Peyer's patch (tissue), 4 donors: ENCODE measurements around the gene LMO7. TPM values are rescaled to one million over a fixed set of nuclear protein-coding genes. Genes with fewer than 3 reads are reported as not detected.

ENCODE experiments used
- DNase-seq, 3 donors: peaks; one replicate each; pipeline ENCODE4 v3.0.0-alpha.2; 2017 to 2019
- H3K27ac ChIP-seq, 4 donors: fragments of 200-600 bp; sonication (generic); one replicate each; pipeline ENCODE4 v1.5.1; 2016 to 2019
- H3K27me3 ChIP-seq, 2 donors: fragments of 200-600 bp; sonication (generic); one replicate each; pipeline ENCODE4 v1.5.1; 2019
- H3K36me3 ChIP-seq, 3 donors: fragments of 200-600 bp; sonication (generic); one replicate each; pipeline ENCODE4 v1.5.1; 2016 to 2019
- H3K4me1 ChIP-seq, 4 donors: fragments of 200-600 bp; sonication (generic); one replicate each; pipeline ENCODE4 v1.5.1; 2016 to 2019
- H3K4me3 ChIP-seq, 4 donors: fragments of 200-600 bp; sonication (generic); 1 replicate in 3 of 4; 2 replicates in 1 of 4; pipeline ENCODE4 v1.5.1; 2016 to 2019; ENCODE audit warnings: mild to moderate bottlenecking in 1 of 4
- H3K9me3 ChIP-seq, 4 donors: fragments of 200-600 bp; sonication (generic); one replicate each; pipeline ENCODE4 v1.5.1; 2016 to 2019; ENCODE audit warnings: mild to moderate bottlenecking in 1 of 4
- CTCF ChIP-seq, 6 experiments: fragments of 450-650 bp in 4 of 6; fragments of 200-600 bp in 2 of 6; sonication (generic) in 1 of 6; IDR thresholded peaks; one replicate each; pipeline ENCODE4 v1.5.1; 2017 to 2019; ENCODE audit warnings: antibody characterized with exemption in 6 of 6, mild to moderate bottlenecking in 3 of 6, moderate library complexity in 1 of 6
- POLR2A ChIP-seq, 2 donors: fragments of 450-650 bp; IDR thresholded peaks; one replicate each; pipeline ENCODE4 v1.5.1; 2017; ENCODE audit warnings: antibody characterized with exemption in 2 of 2, mild to moderate bottlenecking in 2 of 2, moderate library complexity in 2 of 2
- total RNA-seq, 4 donors: library from RNA; depleted of rRNA; stranded (reverse); fragments of >200 nt; gene quantifications; one replicate each; pipeline ENCODE4 v1.1.0, GENCODE V29; 2016

Gene LMO7
- total RNA-seq, 4 donors from 2014 or later, result 74.3 to 365 (median 327) TPM

- Histone ChIP-seq H3K4me1 (no peaks in the 10 kb centered on the region), H3K36me3 (no peaks in the 10 kb centered on the region), H3K9me3 (no peaks in the 10 kb centered on the region), H3K27ac (no peak overlapping the region), H3K27me3 (no peaks in the 10 kb centered on the region), H3K4me3 (no peak overlapping the region)
- DNase-seq, result no peak
- no peak for TF ChIP-seq POLR2A (IDR thresholded peaks at IDR 0.05)
- TF ChIP-seq CTCF (IDR thresholded peaks at IDR 0.05), result no peak
These were observed 15.0 kb upstream of the LMO7 start for GRCh38 chr13:75621147-75621546.

GRCh38 chr13:75628801-75629200, 7.3 kb upstream of the LMO7 start:
- Histone ChIP-seq H3K4me1 (no peaks in the 10 kb centered on the region), H3K36me3 (no peaks in the 10 kb centered on the region), H3K27me3 (no peaks in the 10 kb centered on the region), H3K27ac (no peak overlapping the region), H3K4me3 (no peak overlapping the region), H3K9me3 (no peaks in the 10 kb centered on the region)
- no peak for DNase-seq
- TF ChIP-seq CTCF (IDR thresholded peaks at IDR 0.05) (no peak), POLR2A (IDR thresholded peaks at IDR 0.05) (no peak)

GRCh38 chr13:75633285-75633684, 2.8 kb upstream of the LMO7 start:
- Histone ChIP-seq H3K9me3 (no peaks in the 10 kb centered on the region), H3K27me3 (no peaks in the 10 kb centered on the region), H3K36me3 (no peaks in the 10 kb centered on the region), H3K4me3 (no peak overlapping the region), H3K27ac (no peak overlapping the region), H3K4me1 (peaks cover 0 to 19% (median 5%) of the 10 kb centered on the region in 4 donors)
- no peak for TF ChIP-seq CTCF (IDR thresholded peaks at IDR 0.05)
- no peak for TF ChIP-seq POLR2A (IDR thresholded peaks at IDR 0.05)
- no peak for DNase-seq

GRCh38 chr13:75635101-75635827, 866 bp upstream of the LMO7 start:
- peak in 2 of 3 donors; percentile 16 to 51 for DNase-seq
- peak overlapping the region in 3 of 4 donors; percentile 30 to 79 (median 49) for H3K27ac ChIP-seq
- H3K9me3 ChIP-seq, result no peaks in the 10 kb centered on the region
- peaks cover 0 to 19% (median 5%) of the 10 kb centered on the region in 4 donors for H3K4me1 ChIP-seq
- H3K27me3 ChIP-seq, result no peaks in the 10 kb centered on the region
- peak overlapping the region; percentile 64 to 77 (median 73) for H3K4me3 ChIP-seq
- TF ChIP-seq POLR2A (IDR thresholded peaks at IDR 0.05) (no peak), CTCF (IDR thresholded peaks at IDR 0.05) (no peak)
- H3K36me3 ChIP-seq, result no peaks in the 10 kb centered on the region

- H3K4me3 ChIP-seq, result peak overlapping the region; percentile 64 to 77 (median 73)
- TF ChIP-seq CTCF (IDR thresholded peaks at IDR 0.05) (no peak), POLR2A (IDR thresholded peaks at IDR 0.05) (no peak)
- H3K27me3 ChIP-seq, result no peaks in the 10 kb centered on the region
- peak overlapping the region in 3 of 4 donors; percentile 30 to 79 (median 49) for H3K27ac ChIP-seq
- no peaks in the 10 kb centered on the region for H3K36me3 ChIP-seq
- peak; percentile 42 to 61 (median 55) for DNase-seq
- peaks cover 0 to 19% (median 5%) of the 10 kb centered on the region in 4 donors for H3K4me1 ChIP-seq
- no peaks in the 10 kb centered on the region for H3K9me3 ChIP-seq
These were observed 478 bp downstream of the LMO7 start for GRCh38 chr13:75636436-75637180.
